GM20431 (cell line): ENCODE results near the gene GPR152.
"Not testable (repeated sequence)": the region's sequence is repeated elsewhere in the genome, so short reads cannot be mapped to it uniquely, and the experiment has no call there.

ENCODE experiments used
- in situ Hi-C: fragments of 300-500 bp; cut with MseI, MboI; formaldehyde crosslinking; loops from one replicate; pipeline ENCODE4 v1.15.0; 2020; ENCODE audit warnings: low sequenced_read_pairs; ENCODE audit not compliant: unreplicated experiment

GPR152 gene

DNA sequence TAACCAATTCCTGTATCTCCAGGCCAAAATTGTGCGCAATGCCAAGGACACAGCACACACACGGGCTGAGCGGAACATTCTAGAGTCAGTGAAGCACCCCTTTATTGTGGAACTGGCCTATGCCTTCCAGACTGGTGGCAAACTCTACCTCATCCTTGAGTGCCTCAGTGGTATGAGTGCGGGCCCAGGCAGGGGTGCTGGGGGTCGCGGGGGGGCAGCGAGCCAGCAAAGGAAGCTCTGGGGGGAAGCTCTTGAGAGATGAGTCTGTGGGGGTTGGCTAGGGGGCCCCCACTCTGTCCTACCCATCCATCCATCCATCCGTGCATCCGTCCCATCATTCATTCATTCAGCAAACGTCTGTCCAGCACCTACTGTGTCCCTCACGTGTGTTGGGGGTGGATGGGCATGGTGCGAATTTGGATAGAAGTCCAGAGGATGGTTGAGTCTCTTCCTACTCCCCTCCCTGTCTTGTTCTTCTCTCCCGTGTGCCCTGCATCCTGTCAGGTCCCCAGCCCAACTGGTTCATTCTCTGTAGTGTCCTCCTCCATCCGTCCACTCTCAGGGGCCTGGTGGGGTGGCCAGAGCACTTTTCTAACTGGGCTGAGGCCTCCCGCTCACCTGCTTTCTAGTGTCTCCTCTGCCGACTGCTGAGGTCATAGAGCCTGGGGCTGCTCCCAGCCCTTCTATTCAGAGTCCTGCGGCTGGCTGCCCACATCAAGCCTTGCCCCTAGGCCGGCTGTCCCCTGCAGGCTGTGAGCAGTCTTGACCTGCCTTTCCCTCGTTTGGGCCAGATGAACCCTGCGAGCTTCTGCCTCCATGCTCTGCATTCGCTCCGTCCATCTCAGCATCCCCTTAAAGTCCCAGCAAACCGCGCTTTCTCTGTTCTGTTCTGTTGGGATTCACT is 20.9 kb downstream of the GPR152 start:
- in situ Hi-C loops = no loop called here

- in situ Hi-C loops = no loop called here
Observed at GRCh38 chr11:67429722-67430121, 22.8 kb downstream of the GPR152 start.

DNA sequence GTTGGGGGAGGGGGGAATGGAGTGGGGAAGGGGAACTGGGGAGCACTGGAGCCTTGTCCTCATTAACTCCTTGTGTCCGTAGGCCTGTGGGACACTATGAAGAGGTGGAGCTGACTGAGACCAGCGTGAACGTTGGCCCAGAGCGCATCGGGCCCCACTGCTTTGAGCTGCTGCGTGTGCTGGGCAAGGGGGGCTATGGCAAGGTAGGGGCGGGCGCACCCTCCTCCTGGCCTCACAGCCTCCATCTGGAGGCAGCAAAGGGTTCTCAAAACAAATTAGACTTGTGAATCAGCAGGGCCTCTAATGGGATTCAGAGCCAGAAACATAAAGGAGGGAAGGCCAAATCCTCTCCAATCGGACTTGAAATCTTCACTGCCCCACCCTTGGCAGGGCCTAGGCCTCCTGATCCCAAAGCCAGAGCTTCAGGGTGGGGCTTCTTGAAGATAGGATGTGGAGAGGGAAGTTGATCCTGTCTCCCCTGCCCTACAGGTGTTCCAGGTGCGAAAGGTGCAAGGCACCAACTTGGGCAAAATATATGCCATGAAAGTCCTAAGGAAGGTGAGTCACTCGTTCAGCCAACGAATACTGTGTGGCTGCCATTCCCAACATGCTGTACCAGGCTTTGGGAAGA is 23.4 kb downstream of the GPR152 start:
- in situ Hi-C loops = no loop called here

DNA sequence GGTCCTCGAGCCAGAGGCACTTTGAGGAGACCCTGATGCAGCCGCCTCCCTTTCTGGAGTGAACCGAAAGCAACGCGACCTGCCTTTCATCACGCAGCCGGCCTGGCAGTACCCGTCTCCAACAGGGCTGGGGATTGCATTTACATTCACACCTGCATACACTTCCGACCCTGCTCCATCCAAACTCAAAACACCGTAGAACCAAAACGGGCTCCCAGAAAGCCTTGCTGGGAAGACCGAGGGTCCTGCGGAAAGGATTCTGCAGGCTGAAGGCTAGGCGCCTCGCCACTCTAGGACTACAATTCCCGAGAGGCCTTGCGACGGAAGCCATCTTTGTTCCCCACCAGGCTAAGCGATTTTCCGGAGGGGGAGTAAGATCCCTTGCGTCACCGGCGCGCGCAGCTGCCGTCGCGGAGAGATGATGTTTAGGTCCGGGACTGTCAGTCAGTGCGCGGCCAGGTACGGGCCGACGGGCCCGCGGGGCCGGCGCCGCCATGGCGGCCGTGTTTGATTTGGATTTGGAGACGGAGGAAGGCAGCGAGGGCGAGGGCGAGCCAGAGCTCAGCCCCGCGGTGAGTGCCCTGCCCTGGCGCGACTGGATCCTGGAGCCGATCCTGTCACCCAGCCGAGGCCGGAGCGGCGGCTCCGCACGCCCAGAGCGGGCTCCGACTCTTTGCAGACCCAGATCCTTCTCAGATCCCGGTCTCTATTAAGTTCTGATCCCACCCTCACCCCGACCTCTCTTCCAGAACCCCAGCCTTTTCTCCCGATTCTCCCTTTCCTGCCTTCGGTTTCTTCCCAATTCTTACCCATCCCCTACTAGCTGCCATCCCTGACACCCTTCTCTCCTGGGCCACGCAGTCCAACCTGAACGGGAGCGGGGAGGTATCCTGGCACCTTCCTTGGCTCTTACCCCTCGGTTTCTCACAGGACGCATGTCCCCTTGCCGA is 24.2 kb downstream of the GPR152 start, which contains the start of gene RPS6KB2:
Gene RPS6KB2, plus strand, starts transcription at position 443 of the 950 bp plus-strand sequence. Its CDS starts 52 bp downstream, at position 495.
- in situ Hi-C loops = no loop called here

DNA sequence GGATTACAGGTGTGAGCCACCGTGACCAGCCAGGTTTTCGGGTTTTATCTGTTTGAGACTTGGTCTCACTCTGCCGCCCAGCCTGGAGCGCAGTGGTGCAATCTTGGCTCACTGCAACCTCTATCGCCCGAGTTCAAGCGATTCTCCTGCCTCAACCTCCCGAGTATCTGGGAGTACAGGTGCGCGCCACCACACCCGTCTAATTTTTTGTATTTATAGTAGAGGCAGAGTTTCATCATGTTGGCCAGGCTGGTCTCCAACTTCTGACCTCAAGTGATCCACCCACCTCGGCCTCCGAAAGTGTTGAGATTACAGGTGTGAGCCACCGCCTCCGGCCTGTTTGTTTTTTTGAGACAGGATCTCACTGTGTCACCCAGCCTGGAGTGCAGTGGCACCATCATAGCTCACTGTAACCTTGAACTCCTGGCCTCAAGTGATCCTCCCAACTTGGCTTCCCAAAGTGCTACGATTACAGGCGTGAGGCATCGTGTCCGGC is 25.1 kb downstream of the GPR152 start:
- in situ Hi-C loops = not testable (repeated sequence)

- in situ Hi-C loops = no loop called here
Observed at GRCh38 chr11:67423891-67424613, 28.5 kb downstream of the GPR152 start.

DNA sequence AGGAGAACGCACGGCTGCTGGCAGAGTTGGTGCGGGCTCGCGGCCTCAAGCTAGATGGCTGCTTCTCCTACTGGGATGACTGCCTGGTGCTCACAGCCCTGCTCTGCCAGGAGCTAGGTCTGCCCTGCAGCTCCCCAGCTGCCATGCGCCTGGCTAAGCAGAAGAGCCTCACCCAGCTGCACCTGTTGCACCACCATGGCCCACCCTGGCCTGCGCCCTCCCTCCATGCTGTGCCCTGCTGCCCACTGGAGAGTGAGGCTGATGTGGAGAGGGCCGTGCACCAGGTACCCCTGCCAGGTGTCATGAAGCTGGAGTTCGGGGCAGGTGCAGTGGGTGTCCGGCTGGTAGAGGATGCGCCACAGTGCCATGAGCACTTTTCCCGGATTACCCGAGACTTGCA is 29.1 kb downstream of the GPR152 start:
- in situ Hi-C loops = no loop called here

GRCh38 chr11:67422891-67423290 is 29.6 kb downstream of the GPR152 start:
- in situ Hi-C loops = no loop called here

- in situ Hi-C loops = no loop called here
Observed at GRCh38 chr11:67421430-67422031, 31.0 kb downstream of the GPR152 start.

- in situ Hi-C loops = no loop called here
Observed at GRCh38 chr11:67420646-67421429, 31.7 kb downstream of the GPR152 start.

DNA sequence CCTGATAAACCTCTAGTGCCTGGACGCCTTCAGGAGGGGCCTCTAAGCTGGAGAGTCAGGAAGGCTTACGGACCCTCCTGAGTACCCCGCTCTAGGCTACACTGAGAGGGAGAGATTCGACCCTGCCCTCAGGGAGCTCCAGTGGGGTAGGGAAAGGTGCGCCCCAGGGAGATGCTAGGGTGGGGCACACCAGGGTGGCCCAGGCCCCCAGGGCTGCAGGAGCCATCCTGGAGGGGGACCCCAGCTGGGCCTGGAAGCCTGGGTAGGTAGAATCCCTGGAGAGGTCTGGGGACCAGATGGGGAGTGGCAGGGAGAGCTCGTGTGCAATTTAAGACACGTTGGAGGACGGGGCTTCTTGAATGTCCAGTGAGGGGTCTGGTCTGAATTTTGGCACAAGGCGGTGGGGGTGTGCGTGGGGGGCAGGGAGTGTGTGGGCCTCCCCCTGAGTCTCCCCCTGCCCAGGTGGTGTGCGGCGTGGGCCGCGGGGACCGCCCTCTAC is 32.3 kb downstream of the GPR152 start:
- in situ Hi-C loops = no loop called here

DNA sequence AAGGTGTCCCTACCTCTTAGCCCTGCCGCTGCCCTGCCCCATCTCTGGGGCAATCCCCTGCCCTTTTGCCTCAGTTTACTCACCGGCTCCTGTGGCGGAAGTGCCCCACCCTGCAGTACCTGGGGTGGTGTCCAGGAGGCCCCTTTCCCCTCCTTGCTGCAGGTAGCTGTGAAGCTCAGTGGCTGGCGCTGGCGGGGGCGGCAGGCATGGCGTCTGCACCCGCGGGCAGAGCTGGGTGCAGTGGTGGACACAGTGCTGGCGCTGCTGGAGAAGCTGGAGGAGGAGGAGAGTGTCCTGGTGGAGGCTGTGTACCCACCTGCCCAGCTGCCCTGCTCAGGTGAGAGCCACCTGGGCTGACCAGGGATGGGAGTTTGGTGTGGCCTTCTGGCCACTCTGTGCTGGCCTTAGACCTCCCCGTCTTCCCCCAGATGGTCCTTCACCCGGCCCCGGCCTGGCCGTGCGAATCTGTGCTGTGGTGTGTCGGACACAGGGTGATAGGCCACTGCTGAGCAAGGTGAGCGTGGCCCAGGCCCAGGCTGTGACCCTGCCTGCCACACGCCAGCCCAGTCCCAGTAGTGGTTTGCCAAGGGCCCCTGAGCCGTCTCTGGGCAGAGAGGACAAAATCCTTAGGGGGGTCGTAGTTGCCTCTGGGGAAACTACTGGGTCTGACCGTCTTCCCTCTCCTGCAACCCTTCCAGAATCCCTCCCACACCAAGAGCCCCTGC is 33.0 kb downstream of the GPR152 start:
- in situ Hi-C loops = no loop called here

DNA sequence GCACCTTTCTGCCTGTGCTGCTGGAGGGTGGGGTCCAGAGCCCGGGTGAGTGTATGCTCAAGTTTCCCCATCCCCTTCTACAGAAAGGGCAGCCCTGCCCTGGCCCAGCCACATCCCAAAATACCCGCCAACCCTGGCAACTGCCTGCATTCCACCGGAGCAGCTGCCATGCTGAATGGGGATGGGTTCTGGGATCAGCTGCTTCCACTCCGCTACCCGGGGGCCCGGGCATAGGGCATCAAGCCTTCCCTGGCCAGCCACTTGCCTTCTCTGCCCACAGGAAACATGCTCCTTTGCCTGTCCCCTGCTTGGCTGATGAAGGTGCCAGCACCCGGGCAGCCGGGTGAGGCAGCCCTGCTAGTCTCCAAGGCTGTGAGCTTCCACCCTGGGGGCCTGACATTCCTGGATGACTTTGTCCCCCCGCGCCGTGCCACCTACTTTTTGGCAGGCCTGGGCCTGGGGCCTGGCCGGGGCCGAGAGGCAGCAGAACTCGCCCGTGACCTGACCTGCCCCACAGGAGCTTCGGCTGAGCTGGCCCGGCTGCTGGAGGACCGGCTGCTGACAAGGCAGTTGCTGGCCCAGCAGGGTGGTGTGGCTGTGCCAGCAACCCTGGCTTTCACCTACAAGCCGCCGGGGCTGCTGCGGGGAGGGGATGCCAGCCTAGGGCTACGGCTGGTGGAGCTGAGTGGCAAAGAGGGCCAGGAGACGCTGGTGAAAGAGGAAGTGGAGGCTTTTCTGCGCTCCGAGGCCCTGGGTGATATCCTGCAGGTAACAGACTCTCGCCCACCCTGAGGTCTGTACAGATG is 33.9 kb downstream of the GPR152 start:
- in situ Hi-C loops = no loop called here

- in situ Hi-C loops = no loop called here
Observed at GRCh38 chr11:67417425-67417824, 35.1 kb downstream of the GPR152 start.

GRCh38 chr11:67416416-67417335 is 35.9 kb downstream of the GPR152 start:
- in situ Hi-C loops = no loop called here
